Activated CD4-positive, alpha-beta T cell treated with anti-CD3 and anti-CD28 coated beads, Interleukin-10, Interleukin-2, amounts not matched to agents 100 ng/mL and 50 ng/mL, durations not matched to agents 16 hours and 8 hours (primary cell): ENCODE results near the gene OR10G8.

ENCODE experiments used
- DNase-seq: peaks from one replicate; pipeline ENCODE4 v3.0.0-alpha.2; 2020

Gene OR10G8

GRCh38 chr11:124078591-124078990, 52.0 kb downstream of the OR10G8 start:
- no peak for DNase-seq

- DNase-seq: no peak
Observed at GRCh38 chr11:124079631-124080326, 53.2 kb downstream of the OR10G8 start.
